ENCODE measurements around the gene ULK4. TPM values are rescaled to one million over a fixed set of nuclear protein-coding genes. Genes with fewer than 3 reads are reported as not detected.

The ULK4 gene
- total and polyA plus RNA-seq, 2 of the 8 experiments (the other 6 are each of a cell fraction or from before 2014, with no cell fraction given): 3.0 to 10.8 TPM

DNA sequence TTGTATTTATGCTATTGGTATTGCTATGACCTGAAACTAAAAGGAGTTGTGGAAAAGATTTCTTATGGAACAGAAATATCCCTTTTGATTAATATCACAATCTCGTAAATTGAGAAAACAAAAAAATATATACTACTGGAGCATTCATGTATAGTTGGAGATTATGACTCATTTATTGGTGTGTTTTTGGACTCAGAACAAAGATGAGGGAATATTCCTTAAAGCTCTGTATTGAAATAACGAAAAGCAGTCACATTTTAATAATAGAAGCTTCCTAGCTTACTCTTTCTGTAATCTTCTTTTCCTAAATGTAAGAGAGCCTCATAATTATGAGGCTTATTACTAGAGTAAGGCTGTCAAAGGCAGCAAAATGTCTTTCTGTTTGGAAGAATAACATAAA is 748.3 kb downstream of the ULK4 start:
- 78% methylated on average over 2 of the region's 2 CpGs; no CpG with 5 or more reads in 1 of the 2 experiments for WGBS, 2 experiments (ENCODE audit: extremely low coverage in 1 of 2, insufficient coverage in 1 of 2, insufficient read length in 1 of 2, insufficient replicate concordance in 2 of 2, low coverage in 1 of 2, low lambda C conversion rate in 2 of 2, missing lambda C conversion rate in 1 of 2)
- ChIA-PET POLR2A (ENCODE audit: partially characterized antibody) (interaction anchor here (1.6 to 5.8 kb wide), 2 partner anchors 10 to 13 kb away, joined by 5 to 80 read pairs; partner anchors contain the start of gene CTNNB1), CTCF (ENCODE audit: partially characterized antibody) (interaction anchor here (0.5 to 0.9 kb wide), 2 partner anchors 12 to 352 kb away, joined by 3 to 4 read pairs; no protein-coding TSS in a partner anchor)
- H3K4ac ChIP-seq (replicated peaks; ENCODE audit: insufficient read length, low read depth, low read length): no peak overlapping the region
- H4K8ac ChIP-seq (ENCODE audit: extremely low read depth, insufficient read depth, low read length): no peak overlapping the region
- H3K9ac ChIP-seq (replicated peaks in 1 of 4; ENCODE audit: extremely low read depth in 1 of 4, low read depth in 3 of 4, low read length in 3 of 4): no peak overlapping the region
- H3K4me3 ChIP-seq (ENCODE audit: extremely low read depth in 1 of 4, insufficient read depth in 2 of 4, low read depth in 3 of 4, low read length in 4 of 4): peak overlapping the region in 1 of 4 experiments; percentile 16; a peak in 1 of 8 replicates
- no peak overlapping the region for H3K27ac ChIP-seq (ENCODE audit: low read depth, low read length)
- DNase-seq (ENCODE audit: low read depth in 1 of 2, low spot score in 2 of 2) (no peak), FAIRE-seq (no peak)
- no peak overlapping the region for H2BK12ac ChIP-seq (ENCODE audit: low read depth, low read length)
- no peaks in the 10 kb centered on the region for H3K79me1 ChIP-seq (ENCODE audit: low read depth, low read length)
- no peak overlapping the region for H4K91ac ChIP-seq (replicated peaks; ENCODE audit: insufficient read length, low read length)
- peaks cover 3 to 15% (median 9%) of the 10 kb centered on the region in 4 experiments; a peak in 5 of 7 replicates for H3K4me1 ChIP-seq (replicated peaks in 1 of 4; ENCODE audit: control insufficient read depth in 3 of 4, insufficient read depth in 4 of 4, low read length in 3 of 4)
- peaks cover 20 to 62% of the 10 kb centered on the region in 2 experiments for H4K20me1 ChIP-seq (replicated peaks in 1 of 2; ENCODE audit: control insufficient read depth in 1 of 2, insufficient read depth in 2 of 2, low read length in 2 of 2)
- TF ChIP-seq RAD21 (IDR thresholded peaks at IDR 0.05 in 1 of 2, conservative IDR thresholded peaks at IDR 0.05 in 1 of 2; ENCODE audit: low read depth in 2 of 2, low read length in 2 of 2): no peak
- TF ChIP-seq EZH2 (IDR thresholded peaks at IDR 0.05; ENCODE audit: low read depth, low read length, severe bottlenecking): no peak
- no peak for TF ChIP-seq CHD1 (IDR thresholded peaks at IDR 0.05; ENCODE audit: low read depth, low read length)
- TF ChIP-seq RBBP5 (IDR thresholded peaks at IDR 0.05; ENCODE audit: borderline replicate concordance, low read depth, low read length): no peak
- TF ChIP-seq BRCA1 (IDR thresholded peaks at IDR 0.05; ENCODE audit: low read depth, low read length): no peak
- no peak for TF ChIP-seq TAF1 (IDR thresholded peaks at IDR 0.05; ENCODE audit: low read depth, low read length)
- TF ChIP-seq CTBP2 (IDR thresholded peaks at IDR 0.05; ENCODE audit: borderline replicate concordance, insufficient read depth, insufficient read length, low read length): no peak
- TF ChIP-seq TBP (IDR thresholded peaks at IDR 0.05; ENCODE audit: low read depth, low read length): no peak
- TF ChIP-seq, protein P1, sequence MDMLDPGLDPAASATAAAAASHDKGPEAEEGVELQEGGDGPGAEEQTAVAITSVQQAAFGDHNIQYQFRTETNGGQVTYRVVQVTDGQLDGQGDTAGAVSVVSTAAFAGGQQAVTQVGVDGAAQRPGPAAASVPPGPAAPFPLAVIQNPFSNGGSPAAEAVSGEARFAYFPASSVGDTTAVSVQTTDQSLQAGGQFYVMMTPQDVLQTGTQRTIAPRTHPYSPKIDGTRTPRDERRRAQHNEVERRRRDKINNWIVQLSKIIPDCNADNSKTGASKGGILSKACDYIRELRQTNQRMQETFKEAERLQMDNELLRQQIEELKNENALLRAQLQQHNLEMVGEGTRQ (IDR thresholded peaks at IDR 0.05; ENCODE audit: low read length): no peak
- no peak for TF ChIP-seq SP4 (IDR thresholded peaks at IDR 0.05; ENCODE audit: low read length)
- no peak for TF ChIP-seq SIX5 (IDR thresholded peaks at IDR 0.05; ENCODE audit: low read depth, low read length)
- H2AFZ ChIP-seq (ENCODE audit: low read length): no peak overlapping the region
- no peak overlapping the region for H3K18ac ChIP-seq (ENCODE audit: extremely low read depth, low read length)
- H3K9me3 ChIP-seq (ENCODE audit: insufficient read depth in 2 of 2, low read depth in 1 of 2, low read length in 1 of 2): no peaks in the 10 kb centered on the region
- no peak overlapping the region for H3K56ac ChIP-seq (replicated peaks; ENCODE audit: insufficient read length, low read depth, low read length)
- H2BK20ac ChIP-seq (ENCODE audit: low read length): no peak overlapping the region
- no peak overlapping the region for H2BK5ac ChIP-seq (ENCODE audit: low read depth, low read length)
- no peak overlapping the region for H3K14ac ChIP-seq (ENCODE audit: insufficient read length)
- H4K5ac ChIP-seq (ENCODE audit: insufficient read length, low read depth, low read length): no peak overlapping the region
- no peaks in the 10 kb centered on the region for H3K23me2 ChIP-seq (ENCODE audit: low read depth, low read length)
- no peak overlapping the region for H2BK120ac ChIP-seq (replicated peaks; ENCODE audit: low read depth, low read length)
- H3K79me2 ChIP-seq (ENCODE audit: control insufficient read depth in 1 of 2, insufficient read depth in 2 of 2, low read length in 2 of 2): peaks cover 44 to 99% of the 10 kb centered on the region in 2 experiments
- no peaks in the 10 kb centered on the region for H3K27me3 ChIP-seq (replicated peaks in 1 of 4; ENCODE audit: control insufficient read depth in 3 of 4, extremely low read depth in 1 of 4, insufficient read depth in 3 of 4, low read length in 3 of 4)
- H3K4me2 ChIP-seq (ENCODE audit: insufficient read depth in 1 of 2, low read depth in 2 of 2, low read length in 2 of 2): peak overlapping the region in 1 of 2 experiments; percentile 30; a peak in 1 of 4 replicates
- H2AK5ac ChIP-seq (ENCODE audit: low read depth, low read length): no peak overlapping the region
- peaks cover 0 to 3% (median 0%) of the 10 kb centered on the region in 4 experiments; a peak in 1 of 8 replicates for H3K36me3 ChIP-seq (ENCODE audit: control insufficient read depth in 2 of 4, insufficient read depth in 4 of 4, low read length in 3 of 4)
- H3K23ac ChIP-seq (ENCODE audit: insufficient read length): no peak overlapping the region
- no peak overlapping the region for H2BK15ac ChIP-seq (ENCODE audit: low read length)

Data from H1 (cell line).